Activated T-cell treated with anti-CD3 and anti-CD28 coated beads, Interleukin-2, amount 50 U/mL, for 24 hours (primary cell): ENCODE measurements around the gene FBXO3.
A peak's percentile ranks its signal among the peaks of the same experiment; 100 is the strongest.
"Not testable (repeated sequence)": the region's sequence is repeated elsewhere in the genome, so short reads cannot be mapped to it uniquely, and the experiment has no call there.

ENCODE experiments used
- DNase-seq: peaks from one replicate; pipeline ENCODE4 v3.0.0-alpha.2; 2020
- H3K27ac Mint-ChIP-seq: 2 replicates; pipeline ENCODE4 v1.8.0; 2020; ENCODE audit warnings: mild to moderate bottlenecking, mixed read lengths
- H3K27me3 Mint-ChIP-seq: 2 replicates; pipeline ENCODE4 v1.8.0; 2020; ENCODE audit warnings: mixed read lengths
- H3K36me3 Mint-ChIP-seq: 2 replicates; pipeline ENCODE4 v1.8.0; 2020; ENCODE audit warnings: low read depth, mixed read lengths
- H3K4me1 Mint-ChIP-seq: 2 replicates; pipeline ENCODE4 v1.8.0; 2020; ENCODE audit warnings: low read depth, mixed read lengths
- H3K4me3 Mint-ChIP-seq: 2 replicates; pipeline ENCODE4 v1.8.0; 2020; ENCODE audit warnings: mild to moderate bottlenecking, moderate library complexity, mixed read lengths
- H3K9me3 Mint-ChIP-seq: 2 replicates; pipeline ENCODE4 v1.8.0; 2020; ENCODE audit warnings: mixed read lengths

Gene FBXO3, protein sequence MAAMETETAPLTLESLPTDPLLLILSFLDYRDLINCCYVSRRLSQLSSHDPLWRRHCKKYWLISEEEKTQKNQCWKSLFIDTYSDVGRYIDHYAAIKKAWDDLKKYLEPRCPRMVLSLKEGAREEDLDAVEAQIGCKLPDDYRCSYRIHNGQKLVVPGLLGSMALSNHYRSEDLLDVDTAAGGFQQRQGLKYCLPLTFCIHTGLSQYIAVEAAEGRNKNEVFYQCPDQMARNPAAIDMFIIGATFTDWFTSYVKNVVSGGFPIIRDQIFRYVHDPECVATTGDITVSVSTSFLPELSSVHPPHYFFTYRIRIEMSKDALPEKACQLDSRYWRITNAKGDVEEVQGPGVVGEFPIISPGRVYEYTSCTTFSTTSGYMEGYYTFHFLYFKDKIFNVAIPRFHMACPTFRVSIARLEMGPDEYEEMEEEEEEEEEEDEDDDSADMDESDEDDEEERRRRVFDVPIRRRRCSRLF

DNA sequence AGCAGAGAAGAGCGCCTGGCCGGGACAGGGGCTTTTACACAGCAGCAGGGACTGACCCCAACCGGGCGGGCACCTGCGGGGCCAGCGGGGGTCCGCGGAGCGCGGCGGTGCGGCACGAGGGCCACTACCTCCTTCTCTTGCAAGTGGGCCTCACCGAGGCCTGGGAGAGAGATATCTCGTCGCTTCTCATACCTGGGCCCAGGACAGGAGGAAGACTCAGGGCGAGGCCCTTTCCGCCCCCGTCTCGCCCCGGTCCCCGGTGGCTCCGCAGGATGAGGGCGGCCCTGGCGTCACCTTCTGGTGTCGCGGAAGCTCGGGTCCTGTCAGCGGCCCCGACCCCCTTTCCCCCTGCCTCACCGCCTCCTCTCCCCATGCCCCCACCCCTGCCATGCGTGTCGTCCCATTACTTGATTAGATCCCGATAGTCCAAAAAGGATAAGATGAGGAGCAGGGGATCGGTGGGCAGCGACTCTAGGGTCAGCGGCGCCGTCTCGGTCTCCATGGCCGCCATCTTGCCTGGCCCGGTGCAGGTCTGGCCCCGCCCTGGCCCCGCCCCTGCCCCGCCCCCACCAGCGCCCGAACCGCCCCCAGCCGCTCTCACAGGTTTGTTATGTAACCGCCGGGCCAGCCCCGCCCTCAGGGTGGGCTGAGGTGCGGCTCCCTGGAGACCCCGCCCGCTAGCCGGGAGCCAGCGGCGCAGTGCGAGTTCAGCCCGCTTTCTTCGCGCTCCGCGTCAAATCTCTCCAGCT is at the start of gene FBXO3:
Gene FBXO3, minus strand, starts transcription at position 534 of the 749 bp plus-strand sequence. Its CDS starts 23 bp downstream, at position 511.
- Mint-ChIP-seq H3K27ac (peak within 1 kb of the TSS; percentile 96), H3K4me1 (peaks cover 53% of the 10 kb centered on the region), H3K27me3 (peaks cover 23% of the 10 kb centered on the region), H3K9me3 (no peaks in the 10 kb centered on the region), H3K36me3 (peaks cover 22% of the 10 kb centered on the region), H3K4me3 (peak within 1 kb of the TSS; percentile 95)
- DNase-seq = peak; percentile 88

DNA sequence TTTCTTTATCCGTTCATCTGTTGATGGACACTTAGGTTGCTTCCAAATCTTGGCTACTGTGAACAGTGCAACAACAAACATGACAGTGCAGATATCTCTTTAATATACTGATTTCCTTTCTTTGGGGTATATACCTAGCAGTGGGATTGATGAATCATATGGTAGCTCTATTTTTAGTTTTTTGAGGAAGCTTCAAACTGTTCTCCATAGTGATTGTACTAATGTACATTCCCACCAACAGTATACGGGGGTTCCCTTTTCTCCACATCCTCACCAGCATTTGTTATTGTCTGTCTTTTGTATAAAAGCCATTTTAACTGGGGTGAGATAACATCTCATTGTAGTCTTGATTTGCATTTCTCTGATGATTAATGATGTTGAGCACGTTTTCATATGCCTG is 48.7 kb upstream of the FBXO3 start:
- DNase-seq, H3K27ac Mint-ChIP-seq: not testable (repeated sequence)

DNA sequence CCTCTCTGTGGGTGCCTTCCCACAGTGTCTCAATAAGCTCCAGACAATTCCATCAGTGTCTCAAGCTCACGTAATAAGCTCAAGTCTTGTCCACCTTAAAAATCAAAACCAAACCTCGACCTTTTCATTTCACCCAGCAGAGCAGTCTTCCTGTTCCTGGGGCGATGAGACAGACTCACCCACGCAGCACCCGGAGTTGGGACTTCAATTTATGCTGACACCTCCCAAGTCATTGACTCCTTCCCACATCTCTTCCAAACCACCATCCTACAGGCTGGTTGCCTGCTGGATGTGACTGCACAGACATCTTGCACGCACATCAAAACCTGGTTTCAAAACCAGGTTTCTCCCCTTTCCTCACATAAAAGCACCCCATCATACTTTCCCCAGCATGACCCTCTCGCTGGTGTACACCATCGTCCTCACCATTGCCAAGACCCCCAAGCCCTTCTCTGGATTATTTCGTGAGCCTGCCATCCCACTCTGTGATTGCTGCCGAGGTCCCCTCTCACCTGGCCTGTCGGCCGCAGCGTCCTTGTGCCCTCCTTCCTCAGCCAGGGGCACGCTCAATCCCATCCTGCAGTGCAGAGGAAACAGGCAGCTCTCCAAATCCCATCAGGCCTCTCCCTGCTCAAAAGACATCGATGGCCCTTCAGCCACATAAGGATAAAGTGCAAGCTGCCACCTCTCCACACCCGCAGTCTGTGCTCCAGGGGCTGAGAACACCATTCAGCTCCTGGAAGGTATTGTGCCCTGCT is 45.1 kb upstream of the FBXO3 start:
- no peaks in the 10 kb centered on the region for H3K4me1 Mint-ChIP-seq
- H3K27ac Mint-ChIP-seq = no peak overlapping the region
- H3K27me3 Mint-ChIP-seq = peaks cover 19% of the 10 kb centered on the region
- H3K36me3 Mint-ChIP-seq = no peaks in the 10 kb centered on the region
- no peak overlapping the region for H3K4me3 Mint-ChIP-seq
- DNase-seq = no peak
- H3K9me3 Mint-ChIP-seq = no peaks in the 10 kb centered on the region

More for the DNA sequence above, 48.7 kb upstream of the FBXO3 start:
- not testable (repeated sequence) for H3K4me3 Mint-ChIP-seq, H3K36me3 Mint-ChIP-seq, H3K9me3 Mint-ChIP-seq, H3K4me1 Mint-ChIP-seq
- H3K27me3 Mint-ChIP-seq = peaks cover 49% of the 10 kb centered on the region

DNA sequence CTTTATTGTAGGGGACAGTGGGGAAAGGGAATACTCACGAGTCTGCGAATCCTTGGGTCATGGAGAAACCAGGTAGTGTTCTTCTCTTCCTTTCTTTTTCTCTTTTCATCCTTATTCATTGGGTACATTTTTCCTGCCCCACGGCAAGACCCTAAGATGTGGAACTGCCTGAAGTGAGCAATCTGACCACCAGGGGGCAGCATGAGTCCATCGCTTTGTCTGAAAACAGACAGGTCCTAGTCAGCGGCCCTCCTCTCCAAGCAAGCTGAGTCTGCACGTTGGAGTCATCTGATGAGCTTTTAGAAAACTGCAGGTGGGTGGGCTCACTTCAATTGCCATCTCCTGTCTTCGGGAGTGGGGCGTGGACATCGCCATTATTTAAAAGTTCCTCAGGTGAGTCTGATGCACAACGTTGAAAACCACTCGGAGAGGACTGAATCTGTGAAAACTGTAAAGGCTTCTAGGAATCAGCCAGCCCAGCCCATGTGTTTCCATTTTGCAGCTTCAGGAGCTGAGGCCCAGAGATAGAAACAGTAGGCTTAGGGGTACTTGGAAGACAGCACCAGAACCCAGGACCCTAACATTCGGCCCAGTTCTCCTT is 34.0 kb upstream of the FBXO3 start:
- H3K4me1 Mint-ChIP-seq = no peaks in the 10 kb centered on the region
- H3K4me3 Mint-ChIP-seq = no peak overlapping the region
- DNase-seq = peak; percentile 92
- H3K36me3 Mint-ChIP-seq = no peaks in the 10 kb centered on the region
- H3K9me3 Mint-ChIP-seq = no peaks in the 10 kb centered on the region
- peaks cover 14% of the 10 kb centered on the region for H3K27me3 Mint-ChIP-seq
- H3K27ac Mint-ChIP-seq = no peak overlapping the region

DNA sequence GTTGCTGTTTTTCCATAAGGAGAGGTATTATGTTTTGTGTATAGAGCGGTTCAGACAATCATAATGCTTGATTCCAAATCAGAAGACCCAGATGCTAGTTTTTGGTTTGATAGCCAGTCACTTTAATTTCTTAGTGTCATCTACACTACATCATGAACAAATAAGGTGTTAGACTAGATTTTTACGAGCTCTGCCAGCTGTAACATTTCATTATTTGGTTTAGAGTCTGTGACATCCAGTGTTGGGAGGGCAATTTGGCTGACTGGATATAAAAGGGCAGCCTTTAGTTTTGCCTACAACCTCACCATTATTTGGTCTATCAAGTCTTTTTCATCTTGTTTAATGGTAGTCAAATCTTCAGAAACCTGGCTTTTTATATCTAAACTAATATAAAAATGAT is 30.2 kb upstream of the FBXO3 start:
- H3K27me3 Mint-ChIP-seq = peaks cover 48% of the 10 kb centered on the region
- H3K4me3 Mint-ChIP-seq = no peak overlapping the region
- H3K9me3 Mint-ChIP-seq = no peaks in the 10 kb centered on the region
- H3K27ac Mint-ChIP-seq = no peak overlapping the region
- peaks cover 10% of the 10 kb centered on the region for H3K4me1 Mint-ChIP-seq
- H3K36me3 Mint-ChIP-seq = no peaks in the 10 kb centered on the region
- DNase-seq = no peak

DNA sequence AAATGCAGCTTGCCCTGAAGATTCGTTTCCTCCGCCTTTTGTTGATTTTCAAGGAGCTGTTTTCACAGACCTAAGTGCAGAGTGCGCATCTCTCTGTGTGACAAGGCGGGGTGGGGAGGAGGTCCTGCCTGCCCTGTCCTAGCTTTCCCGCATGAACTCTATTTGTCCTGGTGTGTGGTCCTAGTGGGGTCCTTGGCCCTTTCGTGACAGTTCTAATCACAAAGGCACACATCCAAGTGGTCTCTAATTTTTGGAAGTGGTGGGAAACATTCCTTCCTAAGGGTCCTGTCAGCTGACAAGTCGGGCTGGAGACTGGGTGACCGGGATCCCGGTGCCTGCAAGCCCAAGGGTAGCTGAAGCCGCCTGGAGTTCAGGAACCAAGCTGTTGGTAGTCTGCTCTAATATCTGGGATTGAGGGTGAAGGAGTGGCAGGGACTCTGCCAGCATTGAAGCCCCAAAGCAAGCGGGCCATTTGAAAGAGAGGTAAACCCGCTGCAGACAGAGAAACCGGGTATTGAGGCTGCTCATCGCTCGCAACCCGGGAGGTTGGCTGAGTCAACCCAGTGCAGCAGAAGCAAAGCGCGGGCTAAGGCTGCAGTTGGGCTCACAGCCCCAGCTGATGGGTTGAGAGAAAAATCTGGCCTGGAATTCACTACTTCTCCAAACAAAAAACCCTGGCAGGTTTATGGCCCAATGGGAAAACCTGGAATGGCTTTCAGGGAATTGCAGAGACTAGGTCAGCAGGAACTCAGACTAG is 28.1 kb upstream of the FBXO3 start:
- DNase-seq = no peak
- no peak overlapping the region for H3K27ac Mint-ChIP-seq
- peaks cover 58% of the 10 kb centered on the region for H3K27me3 Mint-ChIP-seq
- no peaks in the 10 kb centered on the region for H3K9me3 Mint-ChIP-seq
- H3K4me3 Mint-ChIP-seq = no peak overlapping the region
- no peaks in the 10 kb centered on the region for H3K36me3 Mint-ChIP-seq
- H3K4me1 Mint-ChIP-seq = peaks cover 10% of the 10 kb centered on the region

DNA sequence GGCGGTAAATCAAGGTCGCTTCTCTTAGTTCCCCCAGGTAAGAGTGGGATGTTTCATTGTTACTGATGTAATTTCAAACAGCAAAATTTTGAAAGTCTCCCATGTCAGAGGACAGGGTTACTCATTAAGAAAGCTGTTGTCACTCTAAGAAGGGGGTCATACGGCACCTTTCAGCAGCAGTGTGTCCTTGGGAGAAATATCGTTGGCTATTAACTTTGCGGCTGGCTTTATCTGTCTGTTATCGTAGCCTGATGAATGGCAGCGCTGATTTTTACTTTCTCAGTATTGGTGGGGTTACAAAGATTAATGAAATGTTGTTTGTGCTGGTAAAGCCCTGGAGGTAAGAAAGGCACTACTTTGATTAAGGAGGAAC is 27.5 kb upstream of the FBXO3 start:
- Mint-ChIP-seq H3K27me3 (peaks cover 64% of the 10 kb centered on the region), H3K36me3 (no peaks in the 10 kb centered on the region), H3K9me3 (no peaks in the 10 kb centered on the region), H3K27ac (no peak overlapping the region), H3K4me3 (no peak overlapping the region), H3K4me1 (peaks cover 10% of the 10 kb centered on the region)
- no peak for DNase-seq

DNA sequence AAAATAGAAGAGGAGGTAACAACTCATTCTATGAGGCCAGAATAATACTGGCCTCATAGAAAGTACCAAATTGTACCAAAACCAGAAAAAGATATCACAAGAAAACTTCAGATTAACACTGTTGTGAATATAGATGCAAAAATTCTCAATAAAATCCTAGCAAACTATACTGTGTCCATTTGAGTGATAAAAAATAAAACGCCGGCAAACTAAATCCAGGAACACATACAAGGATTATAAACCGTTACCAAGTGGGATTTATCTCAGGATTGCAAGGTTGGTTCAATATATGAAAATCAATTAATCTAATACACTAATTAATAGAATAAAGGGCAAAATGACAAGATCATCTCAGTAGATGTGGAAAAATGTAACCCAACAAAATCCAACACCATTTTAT is 23.6 kb upstream of the FBXO3 start:
- H3K4me1 Mint-ChIP-seq = peaks cover 10% of the 10 kb centered on the region

DNA sequence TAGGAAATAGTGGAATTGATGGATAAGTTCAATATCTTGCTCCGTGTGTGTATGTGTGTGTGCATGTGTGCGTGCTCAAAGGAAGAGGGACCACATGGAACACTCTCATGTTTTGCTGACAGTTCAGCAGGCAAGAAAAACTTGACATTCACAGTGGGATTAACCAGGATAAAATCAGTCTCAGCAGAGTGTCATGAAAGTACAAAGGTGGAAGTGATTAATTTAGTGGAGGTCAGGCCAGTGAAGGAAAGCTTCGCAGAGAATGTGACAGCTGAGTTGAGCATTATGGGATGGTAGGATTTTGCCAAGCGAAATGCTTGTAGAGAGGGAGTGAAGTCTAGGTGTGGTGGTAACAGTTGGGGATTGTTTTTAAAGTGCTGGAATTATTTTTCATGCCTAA is 15.7 kb upstream of the FBXO3 start:
- H3K4me3 Mint-ChIP-seq = no peak overlapping the region
- peaks cover 4% of the 10 kb centered on the region for H3K4me1 Mint-ChIP-seq
- no peak for DNase-seq
- no peak overlapping the region for H3K27ac Mint-ChIP-seq
- peaks cover 56% of the 10 kb centered on the region for H3K27me3 Mint-ChIP-seq
- no peaks in the 10 kb centered on the region for H3K9me3 Mint-ChIP-seq
- no peaks in the 10 kb centered on the region for H3K36me3 Mint-ChIP-seq

More for the DNA sequence above, 23.6 kb upstream of the FBXO3 start:
- no peak for DNase-seq
- Mint-ChIP-seq H3K4me3 (no peak overlapping the region), H3K27ac (no peak overlapping the region), H3K27me3 (peaks cover 81% of the 10 kb centered on the region), H3K9me3 (no peaks in the 10 kb centered on the region), H3K36me3 (no peaks in the 10 kb centered on the region)

DNA sequence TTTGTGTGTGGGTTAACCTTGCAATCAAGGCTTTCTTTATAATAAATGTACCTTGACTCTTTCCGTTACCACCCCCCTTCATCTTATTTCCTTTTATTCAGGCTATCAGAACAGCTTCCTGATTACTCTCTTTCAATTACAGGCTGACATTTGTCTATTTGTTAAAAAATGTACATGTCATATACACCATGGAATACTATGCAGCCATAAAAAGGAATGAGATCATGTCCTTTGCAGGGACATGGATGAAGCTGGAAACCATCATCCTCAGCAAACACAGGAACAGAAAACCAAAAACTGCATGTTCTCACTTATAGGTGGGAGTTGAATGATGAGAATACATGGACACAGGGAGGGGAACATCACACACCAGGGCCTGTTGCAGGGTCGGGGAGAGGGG is 13.8 kb upstream of the FBXO3 start:
- H3K27me3 Mint-ChIP-seq = peaks cover 60% of the 10 kb centered on the region
- H3K9me3 Mint-ChIP-seq, H3K4me3 Mint-ChIP-seq: not testable (repeated sequence)

DNA sequence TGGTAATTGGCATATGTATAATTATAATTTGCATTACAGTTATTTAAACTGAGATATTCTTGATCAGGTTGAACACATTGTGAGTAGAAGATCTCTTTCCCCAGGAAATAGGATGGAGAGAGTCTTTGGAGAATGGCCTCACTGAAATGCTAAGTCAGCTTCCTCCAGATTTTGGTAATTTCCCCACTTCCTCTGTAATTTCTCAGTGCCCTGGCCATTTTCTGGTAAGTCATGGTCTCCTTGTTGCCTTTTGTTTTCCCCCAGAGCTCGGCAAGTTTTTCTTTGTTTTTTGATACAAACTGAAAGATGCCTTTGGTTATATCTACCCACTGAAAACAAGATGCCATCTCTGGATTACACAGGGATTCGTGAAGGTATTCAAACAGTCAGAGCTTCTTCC is 12.8 kb upstream of the FBXO3 start:
- no peak overlapping the region for H3K27ac Mint-ChIP-seq
- H3K36me3 Mint-ChIP-seq = no peaks in the 10 kb centered on the region
- peaks cover 57% of the 10 kb centered on the region for H3K27me3 Mint-ChIP-seq
- DNase-seq = no peak
- no peak overlapping the region for H3K4me3 Mint-ChIP-seq
- H3K4me1 Mint-ChIP-seq = peaks cover 4% of the 10 kb centered on the region
- H3K9me3 Mint-ChIP-seq = no peaks in the 10 kb centered on the region

More for the DNA sequence above, 13.8 kb upstream of the FBXO3 start:
- H3K36me3 Mint-ChIP-seq, DNase-seq, H3K4me1 Mint-ChIP-seq, H3K27ac Mint-ChIP-seq: not testable (repeated sequence)

DNA sequence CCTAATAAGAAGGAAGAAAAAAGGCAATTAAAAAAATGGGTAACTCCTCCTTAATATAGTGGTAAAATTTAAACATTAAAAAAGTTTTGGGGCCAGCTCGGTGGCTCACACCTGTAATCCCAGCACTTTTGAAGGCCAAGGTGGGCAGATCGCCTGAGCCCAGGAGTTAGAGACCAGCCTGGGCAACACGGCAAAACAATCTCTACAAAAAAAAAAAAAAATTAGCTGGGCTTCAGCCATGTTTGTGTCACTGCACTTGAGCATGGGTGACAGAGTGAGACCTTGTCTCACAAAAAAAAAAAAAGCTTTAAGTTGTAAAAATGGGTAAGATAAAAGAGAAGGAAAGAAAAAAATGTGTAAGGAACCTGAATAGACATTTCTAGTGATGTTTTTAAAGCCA is 11.3 kb upstream of the FBXO3 start:
- H3K27me3 Mint-ChIP-seq = peaks cover 49% of the 10 kb centered on the region
- no peaks in the 10 kb centered on the region for H3K36me3 Mint-ChIP-seq
- no peaks in the 10 kb centered on the region for H3K9me3 Mint-ChIP-seq
- DNase-seq = no peak
- H3K27ac Mint-ChIP-seq = no peak overlapping the region
- peaks cover 4% of the 10 kb centered on the region for H3K4me1 Mint-ChIP-seq
- no peak overlapping the region for H3K4me3 Mint-ChIP-seq

DNA sequence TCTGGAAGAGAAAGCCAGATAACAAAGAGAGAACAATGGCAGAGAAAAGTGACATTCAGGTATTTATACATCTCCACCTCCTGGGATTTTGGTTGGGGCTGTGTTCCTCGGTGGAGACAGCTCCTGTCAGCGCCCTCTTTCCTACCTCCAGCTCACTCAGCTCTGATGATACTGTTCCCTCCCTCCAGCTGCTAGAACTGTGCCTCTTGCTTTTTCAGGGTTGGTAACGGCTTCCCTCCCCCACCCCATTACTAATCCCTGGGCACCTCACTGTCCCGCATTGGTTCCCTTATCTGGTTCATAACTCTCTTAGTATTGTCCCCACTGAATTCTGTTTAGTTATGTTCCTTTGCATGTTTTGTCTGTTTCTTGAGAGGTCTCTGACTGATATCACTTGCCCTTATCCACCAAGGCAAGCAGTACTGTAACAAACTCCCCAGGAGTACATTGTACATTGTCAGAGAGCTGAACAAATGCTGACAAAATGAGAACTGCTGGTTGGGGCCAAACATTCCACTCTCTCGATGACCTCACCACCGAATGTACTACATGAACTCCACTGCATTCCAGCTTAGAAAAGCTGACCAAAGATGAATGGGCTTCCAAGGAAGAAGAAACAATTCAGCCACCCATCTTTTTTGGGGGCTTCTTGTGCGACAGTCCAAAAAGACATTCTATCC is 5.7 kb upstream of the FBXO3 start:
- Mint-ChIP-seq H3K4me1 (peaks cover 11% of the 10 kb centered on the region), H3K36me3 (no peaks in the 10 kb centered on the region), H3K27ac (no peak overlapping the region), H3K4me3 (no peak overlapping the region), H3K27me3 (peaks cover 52% of the 10 kb centered on the region), H3K9me3 (no peaks in the 10 kb centered on the region)
- DNase-seq = no peak
